ENCODE measurements around the gene MRM3.

- TF ChIP-seq CTCF (IDR thresholded peaks at IDR 0.05; ENCODE audit: low read length) = no peak
- TF ChIP-seq EZH2 (IDR thresholded peaks at IDR 0.05; ENCODE audit: borderline replicate concordance, low read length) = no peak
Observed at GRCh38 chr17:742147-742793, 39.9 kb upstream of the MRM3 start.

Measured in OCI-LY1 (cell line).